HepG2 (cell line): ENCODE measurements around the gene SEC24B. TPM values are rescaled to one million over a fixed set of nuclear protein-coding genes. Genes with fewer than 3 reads are reported as not detected.

Experiments
- CSRNP1 ChIP-seq: sonication (generic); formaldehyde crosslinking; IDR thresholded peaks from 2 replicates; pipeline ENCODE4 v1.8.1; 2023; ENCODE audit warnings: mild to moderate bottlenecking, missing genetic modification reagents
- HNRNPH1 ChIP-seq: fragments of 200-400 bp; formaldehyde crosslinking; optimal IDR thresholded peaks from 2 replicates; pipeline ENCODE3; 2017; ENCODE audit warnings: mild to moderate bottlenecking, low read depth, low read length
- ISX ChIP-seq: sonication (generic); formaldehyde crosslinking; conservative IDR thresholded peaks from 2 replicates; pipeline ENCODE4 v1.5.0; 2020; ENCODE audit warnings: missing genetic modification reagents
- JARID2 ChIP-seq: sonication (generic); formaldehyde crosslinking; IDR thresholded peaks from 2 replicates; pipeline ENCODE4 v1.8.1; 2023; ENCODE audit warnings: missing genetic modification reagents, inconsistent platforms; ENCODE audit not compliant: insufficient replicate concordance
- KDM3A ChIP-seq: IDR thresholded peaks from 2 replicates; pipeline ENCODE4 v1.6.1; 2018; ENCODE audit warnings: low read depth, missing compliant biosample characterization
- NCOA1 ChIP-seq: sonication (generic); formaldehyde crosslinking; IDR thresholded peaks from 2 replicates; pipeline ENCODE4 v1.9.0; 2021; ENCODE audit warnings: missing genetic modification reagents
- SCMH1 ChIP-seq: sonication (generic); formaldehyde crosslinking; IDR thresholded peaks from 2 replicates; pipeline ENCODE4 v1.9.0; 2021; ENCODE audit warnings: missing genetic modification reagents, mild to moderate bottlenecking, borderline replicate concordance
- THAP7 ChIP-seq: sonication (generic); formaldehyde crosslinking; IDR thresholded peaks from 2 replicates; pipeline ENCODE4 v1.8.1; 2023; ENCODE audit warnings: mild to moderate bottlenecking, missing genetic modification reagents
- XRCC5 ChIP-seq: fragments of 200-400 bp; formaldehyde crosslinking; optimal IDR thresholded peaks from 2 replicates; pipeline ENCODE3; 2017; ENCODE audit warnings: mild to moderate bottlenecking, low read length
- ZBTB21 ChIP-seq: sonication (generic); formaldehyde crosslinking; IDR thresholded peaks from 2 replicates; pipeline ENCODE4 v1.4.0; 2020; ENCODE audit warnings: missing genetic modification reagents
- ZBTB7A ChIP-seq: sonication (generic); formaldehyde crosslinking; IDR thresholded peaks from 2 replicates; pipeline ENCODE4 v1.8.0; 2022; ENCODE audit warnings: mild to moderate bottlenecking, missing genetic modification reagents
- ZC3H4 ChIP-seq: sonication (generic); formaldehyde crosslinking; IDR thresholded peaks from 2 replicates; pipeline ENCODE4 v1.4.0; 2020; ENCODE audit warnings: missing genetic modification reagents, borderline replicate concordance
- ZNF207 ChIP-seq: fragments of 450-650 bp; IDR thresholded peaks from 2 replicates; pipeline ENCODE4 v1.6.1; 2016; ENCODE audit warnings: antibody characterized with exemption, borderline replicate concordance
- ZNF230 ChIP-seq: sonication (generic); formaldehyde crosslinking; IDR thresholded peaks from 2 replicates; pipeline ENCODE4 v1.4.0; 2020; ENCODE audit warnings: mild to moderate bottlenecking, missing genetic modification reagents
- ZNF24 ChIP-seq: fragments of 450-650 bp; IDR thresholded peaks from 2 replicates; pipeline ENCODE4 v1.6.1; 2017; ENCODE audit warnings: antibody characterized with exemption, mild to moderate bottlenecking
- ZNF740 ChIP-seq: sonication (generic); formaldehyde crosslinking; IDR thresholded peaks from 2 replicates; pipeline ENCODE4 v1.4.0; 2020; ENCODE audit warnings: missing genetic modification reagents
- polyA plus RNA-seq, 8 experiments: library from polyadenylated mRNA; depleted of rRNA in 3 of 8; stranded (reverse) in 7 of 8; unstranded in 1 of 8; fragments of >200 nt; fragmentation: Illumina TruSeq in 4 of 8; extraction: Trizol in 4 of 8; gene quantifications; 2 replicates each; pipeline versions ENCODE4 v1.2.1 to v1.2.3, GENCODE V29; 2011 to 2016; ENCODE audit warnings: low read depth in 4 of 8, missing spikeins in 1 of 8, mixed read lengths in 1 of 8; ENCODE audit not compliant: insufficient read depth in 1 of 8
- total RNA-seq, 5 experiments: library from RNA; depleted of rRNA; stranded (reverse); fragments of >200 nt; fragmentation: Illumina TruSeq; extraction: Trizol; gene quantifications; 2 replicates each; pipeline ENCODE4 v1.2.3, GENCODE V29; 2016; ENCODE audit warnings: low read depth in 1 of 5
- TF ChIP-seq, protein P1 (sequence below): sonication (generic); formaldehyde crosslinking; conservative IDR thresholded peaks from 2 replicates; pipeline ENCODE4 v1.4.0; 2020; ENCODE audit warnings: missing genetic modification reagents
- TF ChIP-seq, protein P2 (sequence below): sonication (generic); formaldehyde crosslinking; IDR thresholded peaks from 2 replicates; pipeline ENCODE4 v1.4.0; 2020; ENCODE audit warnings: mild to moderate bottlenecking, missing genetic modification reagents

Gene SEC24B
- total and polyA plus RNA-seq, 2 of the 13 experiments (the other 11 are each of a cell fraction or from before 2014, with no cell fraction given), result 14.6 to 39.0 TPM

GRCh38 chr4:109433205-109434006 is at the start of gene SEC24B (continued):
- TF ChIP-seq, protein P1, sequence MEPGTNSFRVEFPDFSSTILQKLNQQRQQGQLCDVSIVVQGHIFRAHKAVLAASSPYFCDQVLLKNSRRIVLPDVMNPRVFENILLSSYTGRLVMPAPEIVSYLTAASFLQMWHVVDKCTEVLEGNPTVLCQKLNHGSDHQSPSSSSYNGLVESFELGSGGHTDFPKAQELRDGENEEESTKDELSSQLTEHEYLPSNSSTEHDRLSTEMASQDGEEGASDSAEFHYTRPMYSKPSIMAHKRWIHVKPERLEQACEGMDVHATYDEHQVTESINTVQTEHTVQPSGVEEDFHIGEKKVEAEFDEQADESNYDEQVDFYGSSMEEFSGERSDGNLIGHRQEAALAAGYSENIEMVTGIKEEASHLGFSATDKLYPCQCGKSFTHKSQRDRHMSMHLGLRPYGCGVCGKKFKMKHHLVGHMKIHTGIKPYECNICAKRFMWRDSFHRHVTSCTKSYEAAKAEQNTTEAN (CRISPR knock-in tag), result no peak
- TF ChIP-seq ZNF230, result no peak; the same call in 1 of the 2 replicates
- no peak for TF ChIP-seq CSRNP1 (CRISPR knock-in tag)
- TF ChIP-seq, protein P2, sequence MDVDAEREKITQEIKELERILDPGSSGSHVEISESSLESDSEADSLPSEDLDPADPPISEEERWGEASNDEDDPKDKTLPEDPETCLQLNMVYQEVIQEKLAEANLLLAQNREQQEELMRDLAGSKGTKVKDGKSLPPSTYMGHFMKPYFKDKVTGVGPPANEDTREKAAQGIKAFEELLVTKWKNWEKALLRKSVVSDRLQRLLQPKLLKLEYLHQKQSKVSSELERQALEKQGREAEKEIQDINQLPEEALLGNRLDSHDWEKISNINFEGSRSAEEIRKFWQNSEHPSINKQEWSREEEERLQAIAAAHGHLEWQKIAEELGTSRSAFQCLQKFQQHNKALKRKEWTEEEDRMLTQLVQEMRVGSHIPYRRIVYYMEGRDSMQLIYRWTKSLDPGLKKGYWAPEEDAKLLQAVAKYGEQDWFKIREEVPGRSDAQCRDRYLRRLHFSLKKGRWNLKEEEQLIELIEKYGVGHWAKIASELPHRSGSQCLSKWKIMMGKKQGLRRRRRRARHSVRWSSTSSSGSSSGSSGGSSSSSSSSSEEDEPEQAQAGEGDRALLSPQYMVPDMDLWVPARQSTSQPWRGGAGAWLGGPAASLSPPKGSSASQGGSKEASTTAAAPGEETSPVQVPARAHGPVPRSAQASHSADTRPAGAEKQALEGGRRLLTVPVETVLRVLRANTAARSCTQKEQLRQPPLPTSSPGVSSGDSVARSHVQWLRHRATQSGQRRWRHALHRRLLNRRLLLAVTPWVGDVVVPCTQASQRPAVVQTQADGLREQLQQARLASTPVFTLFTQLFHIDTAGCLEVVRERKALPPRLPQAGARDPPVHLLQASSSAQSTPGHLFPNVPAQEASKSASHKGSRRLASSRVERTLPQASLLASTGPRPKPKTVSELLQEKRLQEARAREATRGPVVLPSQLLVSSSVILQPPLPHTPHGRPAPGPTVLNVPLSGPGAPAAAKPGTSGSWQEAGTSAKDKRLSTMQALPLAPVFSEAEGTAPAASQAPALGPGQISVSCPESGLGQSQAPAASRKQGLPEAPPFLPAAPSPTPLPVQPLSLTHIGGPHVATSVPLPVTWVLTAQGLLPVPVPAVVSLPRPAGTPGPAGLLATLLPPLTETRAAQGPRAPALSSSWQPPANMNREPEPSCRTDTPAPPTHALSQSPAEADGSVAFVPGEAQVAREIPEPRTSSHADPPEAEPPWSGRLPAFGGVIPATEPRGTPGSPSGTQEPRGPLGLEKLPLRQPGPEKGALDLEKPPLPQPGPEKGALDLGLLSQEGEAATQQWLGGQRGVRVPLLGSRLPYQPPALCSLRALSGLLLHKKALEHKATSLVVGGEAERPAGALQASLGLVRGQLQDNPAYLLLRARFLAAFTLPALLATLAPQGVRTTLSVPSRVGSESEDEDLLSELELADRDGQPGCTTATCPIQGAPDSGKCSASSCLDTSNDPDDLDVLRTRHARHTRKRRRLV, result no peak
- TF ChIP-seq ZC3H4 (CRISPR knock-in tag), result no peak
- TF ChIP-seq ZBTB7A (CRISPR knock-in tag), result no peak
- TF ChIP-seq NCOA1 (CRISPR knock-in tag), result no peak
- TF ChIP-seq ISX (CRISPR knock-in tag), result no peak
- TF ChIP-seq ZBTB21 (CRISPR knock-in tag), result no peak
- TF ChIP-seq XRCC5, result peak; percentile 64
- TF ChIP-seq THAP7 (CRISPR knock-in tag), result no peak; the same call in 1 of the 2 replicates
- TF ChIP-seq ZNF740 (CRISPR knock-in tag), result 0 out of 2 replicates have a peak, but pooled peaks have one; percentile 37
- TF ChIP-seq KDM3A (CRISPR knock-in tag), result no peak
- no peak for TF ChIP-seq SCMH1
- no peak for TF ChIP-seq HNRNPH1
- TF ChIP-seq JARID2 (CRISPR knock-in tag), result no peak
- TF ChIP-seq ZNF24, result no peak
- no peak for TF ChIP-seq ZNF207
